Fibroblast of lung (primary cell): ENCODE data around the gene NFIC. TPM values are rescaled to one million over a fixed set of nuclear protein-coding genes. Genes with fewer than 3 reads are reported as not detected.

Experiments used
- DNase-seq, 2 donors: peaks; one replicate each; pipeline versions ENCODE4 v3.0.0 to v3.0.0-alpha.2; 2010; ENCODE audit warnings: low read depth in 2 of 2
- H2AFZ ChIP-seq: 2 replicates; pipeline ENCODE4 v1.5.1; 2012; ENCODE audit warnings: low read length, control low read depth, inconsistent platforms
- H3K27ac ChIP-seq: 2 replicates; pipeline ENCODE4 v1.5.1; 2011; ENCODE audit warnings: low read length, control low read depth; ENCODE audit not compliant: insufficient read depth
- H3K27me3 ChIP-seq: 2 replicates; pipeline ENCODE4 v1.5.1; 2011; ENCODE audit warnings: mild to moderate bottlenecking, low read length; ENCODE audit not compliant: control insufficient read depth, insufficient read depth
- H3K36me3 ChIP-seq: 2 replicates; pipeline ENCODE4 v1.5.1; 2011; ENCODE audit warnings: low read length; ENCODE audit not compliant: control insufficient read depth, insufficient read depth
- H3K4me1 ChIP-seq: 2 replicates; pipeline ENCODE4 v1.5.1; 2011; ENCODE audit warnings: low read length; ENCODE audit not compliant: control insufficient read depth, insufficient read depth; ENCODE audit errors: extremely low read depth
- H3K4me2 ChIP-seq: 2 replicates; pipeline ENCODE4 v1.5.1; 2011; ENCODE audit warnings: low read length, control low read depth; ENCODE audit not compliant: insufficient read depth; ENCODE audit errors: extremely low read depth
- H3K4me3 ChIP-seq, 4 experiments: fragments of 200-600 bp in 1 of 4; sonication (generic) in 1 of 4; replicated peaks in 1 of 4; 2 replicates each; pipeline ENCODE4 v1.5.1; 2011 to 2016; ENCODE audit warnings: low read length in 4 of 4, low read depth in 3 of 4, mild to moderate bottlenecking in 3 of 4, control low read depth in 2 of 4, inconsistent platforms in 1 of 4, mixed read lengths in 1 of 4; ENCODE audit not compliant: insufficient read depth in 1 of 4; ENCODE audit errors: control extremely low read depth in 1 of 4
- H3K79me2 ChIP-seq: 2 replicates; pipeline ENCODE4 v1.5.1; 2012; ENCODE audit warnings: mild to moderate bottlenecking, low read length, inconsistent platforms; ENCODE audit not compliant: control insufficient read depth, insufficient read depth
- H3K9ac ChIP-seq: 2 replicates; pipeline ENCODE4 v1.5.1; 2011; ENCODE audit warnings: mild to moderate bottlenecking, low read length, control low read depth; ENCODE audit not compliant: insufficient read depth
- H3K9me3 ChIP-seq: 2 replicates; pipeline ENCODE4 v1.5.1; 2012; ENCODE audit warnings: low read depth, low read length; ENCODE audit not compliant: control insufficient read depth, insufficient read depth
- H4K20me1 ChIP-seq: 2 replicates; pipeline ENCODE4 v1.5.1; 2011; ENCODE audit warnings: low read length; ENCODE audit not compliant: control insufficient read depth, insufficient read depth; ENCODE audit errors: extremely low read depth
- EZH2 ChIP-seq: IDR thresholded peaks from 2 replicates; pipeline ENCODE4 v1.5.1; 2012; ENCODE audit warnings: low read length, control low read depth, mild to moderate bottlenecking; ENCODE audit errors: missing control alignments
- polyA plus RNA-seq, 2 donors: library from polyadenylated mRNA; depleted of rRNA in 1 of 2; stranded (reverse) in 1 of 2; unstranded in 1 of 2; fragments of >200 nt; gene quantifications; 2 replicates each; pipeline ENCODE4 v1.2.1, GENCODE V29; 2011 to 2012; ENCODE audit warnings: missing spikeins in 1 of 2
- total RNA-seq: library from RNA; depleted of rRNA; stranded (reverse); fragments of >200 nt; gene quantifications from 2 replicates; pipeline ENCODE4 v1.2.1, GENCODE V29; 2014
- TF ChIP-seq, protein P1 (sequence below), 2 donors: IDR thresholded peaks in 1 of 2; conservative IDR thresholded peaks in 1 of 2; 1 replicate in 1 of 2; 2 replicates in 1 of 2; pipeline ENCODE4 v1.5.1; 2011 to 2012; ENCODE audit warnings: low read length in 2 of 2, control low read depth in 1 of 2, inconsistent platforms in 1 of 2, low read depth in 1 of 2, mild to moderate bottlenecking in 1 of 2

The NFIC gene
- total and polyA plus RNA-seq, 2 donors (not counting 1 experiment from before 2014, with no cell fraction given), result 7.9 to 66.4 TPM

DNA sequence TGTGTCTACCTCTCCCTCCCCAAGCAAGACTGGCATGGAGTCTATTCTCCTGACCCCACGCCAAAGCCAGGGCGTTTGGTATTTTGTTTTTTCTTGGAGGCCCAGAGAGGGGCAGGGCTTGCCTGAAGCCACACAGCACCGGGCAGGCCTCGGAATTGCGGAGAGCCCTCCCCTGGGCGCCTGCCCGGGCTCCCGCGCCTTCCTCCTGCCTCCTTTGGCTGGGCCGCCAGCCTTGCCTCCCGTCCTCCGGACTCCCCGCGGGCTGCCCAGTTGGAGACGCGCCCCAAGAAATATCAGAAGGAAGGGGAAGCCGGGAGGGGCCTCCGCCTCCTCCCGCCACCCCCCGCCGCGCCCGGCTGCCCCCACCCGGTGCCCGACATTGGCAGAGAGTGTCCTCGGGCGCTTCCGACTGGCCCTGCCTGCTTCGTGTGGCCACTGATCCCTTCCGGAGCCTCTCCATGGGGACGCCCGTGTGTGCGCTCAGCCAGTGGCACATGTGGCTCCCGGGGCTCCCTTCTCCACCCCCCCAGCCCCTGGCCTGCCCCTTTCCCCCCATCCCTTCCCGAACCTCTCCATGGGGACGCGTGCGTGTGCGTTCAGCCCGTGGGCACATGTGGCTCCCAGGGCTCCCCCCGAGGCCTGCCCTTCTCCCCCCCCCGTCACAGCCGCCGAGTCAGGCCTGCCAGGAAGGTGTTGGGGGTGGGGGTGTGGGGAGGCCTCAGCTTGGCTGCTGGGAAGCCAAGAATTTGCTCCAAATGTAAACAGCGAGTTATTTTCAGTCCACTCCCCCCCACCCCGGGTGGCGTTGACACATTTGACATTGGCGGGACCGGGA is 37.3 kb downstream of the NFIC start:
- Histone ChIP-seq H3K27ac (peak overlapping the region; percentile 98), H3K4me1 (peaks cover 21% of the 10 kb centered on the region), H3K4me3 (peak overlapping the region in 1 of 4 experiments; percentile 57), H2AFZ (no peak overlapping the region), H3K9me3 (no peaks in the 10 kb centered on the region), H3K27me3 (no peaks in the 10 kb centered on the region), H3K4me2 (peak overlapping the region; percentile 61), H3K36me3 (peaks cover 2% of the 10 kb centered on the region), H3K9ac (peak overlapping the region; percentile 92), H4K20me1 (no peaks in the 10 kb centered on the region), H3K79me2 (peaks cover 65% of the 10 kb centered on the region)
- peak; percentile 96 to 99 for DNase-seq
- TF ChIP-seq, protein P1, sequence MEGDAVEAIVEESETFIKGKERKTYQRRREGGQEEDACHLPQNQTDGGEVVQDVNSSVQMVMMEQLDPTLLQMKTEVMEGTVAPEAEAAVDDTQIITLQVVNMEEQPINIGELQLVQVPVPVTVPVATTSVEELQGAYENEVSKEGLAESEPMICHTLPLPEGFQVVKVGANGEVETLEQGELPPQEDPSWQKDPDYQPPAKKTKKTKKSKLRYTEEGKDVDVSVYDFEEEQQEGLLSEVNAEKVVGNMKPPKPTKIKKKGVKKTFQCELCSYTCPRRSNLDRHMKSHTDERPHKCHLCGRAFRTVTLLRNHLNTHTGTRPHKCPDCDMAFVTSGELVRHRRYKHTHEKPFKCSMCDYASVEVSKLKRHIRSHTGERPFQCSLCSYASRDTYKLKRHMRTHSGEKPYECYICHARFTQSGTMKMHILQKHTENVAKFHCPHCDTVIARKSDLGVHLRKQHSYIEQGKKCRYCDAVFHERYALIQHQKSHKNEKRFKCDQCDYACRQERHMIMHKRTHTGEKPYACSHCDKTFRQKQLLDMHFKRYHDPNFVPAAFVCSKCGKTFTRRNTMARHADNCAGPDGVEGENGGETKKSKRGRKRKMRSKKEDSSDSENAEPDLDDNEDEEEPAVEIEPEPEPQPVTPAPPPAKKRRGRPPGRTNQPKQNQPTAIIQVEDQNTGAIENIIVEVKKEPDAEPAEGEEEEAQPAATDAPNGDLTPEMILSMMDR (conservative IDR thresholded peaks at IDR 0.05 in 1 of 2, IDR thresholded peaks at IDR 0.05 in 1 of 2; ENCODE audit: low read depth in 1 of 2, low read length in 2 of 2), result no peak
- TF ChIP-seq EZH2, result no peak

DNA sequence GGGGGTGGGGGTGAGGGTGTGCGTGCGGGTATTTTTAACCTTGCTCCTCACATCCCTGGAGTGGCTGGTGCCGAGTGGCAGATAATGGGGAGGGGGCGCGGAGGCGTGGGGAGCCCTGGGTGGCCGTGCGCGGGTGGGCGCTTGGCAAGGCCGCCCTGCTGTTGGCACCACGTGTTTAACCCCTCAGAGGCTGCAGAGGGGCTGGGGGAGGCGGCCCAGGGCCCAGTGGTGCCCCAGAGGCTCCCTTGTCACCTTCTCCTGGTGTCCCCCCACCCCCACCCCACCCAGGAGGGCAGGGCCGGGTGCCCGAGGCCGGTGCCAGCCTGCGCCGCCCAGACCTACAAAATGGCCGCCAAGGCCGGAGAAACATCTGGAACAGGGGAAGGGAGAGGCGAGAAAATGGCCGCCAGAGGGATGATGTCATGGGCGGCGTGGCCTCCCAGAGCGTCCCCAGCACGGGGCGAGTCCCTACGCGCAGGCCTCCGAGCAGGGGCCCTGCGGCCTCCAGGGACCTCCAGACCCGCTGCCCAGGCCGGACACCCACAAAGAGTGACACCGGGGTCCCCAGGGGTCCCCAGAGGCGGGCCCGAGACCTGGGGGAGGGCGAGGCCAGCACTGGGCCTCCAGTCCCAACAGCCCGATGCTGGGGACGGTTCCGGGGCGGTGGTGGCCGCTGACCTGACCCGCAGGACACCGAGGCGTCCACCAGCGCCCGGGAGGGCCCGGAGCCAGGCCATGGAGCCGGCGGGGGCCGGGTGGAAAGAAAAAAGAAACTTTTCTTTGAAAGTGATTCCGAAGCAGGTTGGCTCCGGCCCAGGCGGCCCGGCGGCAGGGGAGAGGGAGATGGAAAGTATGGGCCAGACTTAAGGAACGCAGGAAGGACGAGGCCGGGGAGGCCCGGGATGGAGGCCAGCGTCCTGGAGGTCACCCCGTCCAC is 38.2 kb downstream of the NFIC start:
- H3K36me3 ChIP-seq, result peaks cover 7% of the 10 kb centered on the region
- peak overlapping the region; percentile 98 for H3K27ac ChIP-seq
- no peak overlapping the region for H2AFZ ChIP-seq
- no peaks in the 10 kb centered on the region for H3K9me3 ChIP-seq
- H3K4me1 ChIP-seq, result peaks cover 19% of the 10 kb centered on the region
- no peaks in the 10 kb centered on the region for H3K27me3 ChIP-seq
- no peak for TF ChIP-seq EZH2
- TF ChIP-seq, protein P1 (conservative IDR thresholded peaks at IDR 0.05 in 1 of 2, IDR thresholded peaks at IDR 0.05 in 1 of 2; ENCODE audit: low read depth in 1 of 2, low read length in 2 of 2), result no peak
- peak overlapping the region; percentile 66 for H3K4me2 ChIP-seq
- peak overlapping the region; percentile 92 for H3K9ac ChIP-seq
- no peaks in the 10 kb centered on the region for H4K20me1 ChIP-seq
- H3K79me2 ChIP-seq, result peaks cover 65% of the 10 kb centered on the region
- peak; percentile 88 to 94 for DNase-seq
- H3K4me3 ChIP-seq, result peak overlapping the region in 3 of 4 experiments; percentile 17 to 57 (median 28)

DNA sequence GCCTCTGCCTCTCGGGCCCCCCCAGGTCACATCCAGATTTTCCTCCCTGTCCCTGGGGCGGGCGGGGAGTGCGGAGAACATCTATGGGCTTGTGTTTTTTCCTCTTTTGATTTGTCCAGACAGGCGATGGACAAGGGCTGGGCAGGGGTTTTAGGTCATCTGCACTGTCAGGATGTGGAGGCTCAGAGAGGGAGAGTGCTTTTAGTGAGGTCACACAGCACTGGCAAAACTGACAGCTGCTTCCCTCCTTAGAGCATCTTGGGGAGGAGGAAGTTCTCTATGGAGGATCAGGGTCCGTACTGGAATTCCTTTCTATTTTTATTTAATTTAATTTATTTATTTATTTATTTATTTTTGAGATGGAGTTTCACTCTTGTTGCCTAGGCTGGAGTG is 38.9 kb downstream of the NFIC start:
- Histone ChIP-seq H2AFZ (no peak overlapping the region), H3K36me3 (peaks cover 7% of the 10 kb centered on the region), H3K27me3 (no peaks in the 10 kb centered on the region), H3K9me3 (no peaks in the 10 kb centered on the region), H3K4me3 (peak overlapping the region in 1 of 4 experiments; percentile 57), H3K4me1 (peaks cover 19% of the 10 kb centered on the region), H3K9ac (peak overlapping the region; percentile 92), H3K27ac (peak overlapping the region; percentile 98), H3K79me2 (peaks cover 67% of the 10 kb centered on the region), H3K4me2 (peak overlapping the region; percentile 32), H4K20me1 (no peaks in the 10 kb centered on the region)
- no peak for DNase-seq
- TF ChIP-seq, protein P1 (conservative IDR thresholded peaks at IDR 0.05 in 1 of 2, IDR thresholded peaks at IDR 0.05 in 1 of 2; ENCODE audit: low read depth in 1 of 2, low read length in 2 of 2), result no peak
- no peak for TF ChIP-seq EZH2
